ENCODE measurements around the gene MEF2D. TPM values are rescaled to one million over a fixed set of nuclear protein-coding genes. Genes with fewer than 3 reads are reported as not detected.

The MEF2D gene
- polyA plus RNA-seq, 1 experiment: 9.9 TPM

DNA sequence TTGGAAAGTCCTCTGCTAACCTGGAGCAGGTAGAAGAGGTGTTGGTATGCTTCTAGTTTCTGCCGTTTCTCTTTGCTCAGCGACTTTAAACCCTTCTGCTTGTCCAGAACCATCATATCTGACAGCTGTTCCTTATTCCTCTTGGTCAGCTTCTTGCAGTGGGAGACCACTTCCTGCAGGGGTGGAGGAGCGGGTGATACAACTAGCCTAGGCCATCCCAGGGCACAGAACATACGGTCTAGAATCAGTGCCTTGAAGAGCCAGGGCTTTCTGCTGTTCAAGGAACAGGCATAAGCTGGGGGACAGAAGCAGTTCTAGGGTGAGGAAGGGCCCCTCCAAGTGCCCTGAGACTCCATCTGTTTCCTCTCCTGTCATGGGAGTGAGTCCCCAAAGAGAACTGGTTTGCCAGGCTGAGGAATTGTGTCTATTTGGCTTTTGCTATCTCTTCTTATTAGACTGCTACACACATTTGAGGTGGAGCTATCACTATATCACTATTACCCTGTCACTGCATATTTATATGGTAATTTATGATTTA, 39.3 kb upstream of the MEF2D start:
- Histone ChIP-seq H3K4me3 (ENCODE audit: low read depth, low read length) (no peak overlapping the region), H3K27me3 (ENCODE audit: control insufficient read depth, insufficient read depth, low read length) (no peaks in the 10 kb centered on the region), H3K27ac (ENCODE audit: low read depth, low read length) (no peak overlapping the region), H3K9me3 (ENCODE audit: control insufficient read depth, insufficient read depth, low read length) (no peaks in the 10 kb centered on the region)
- CTCF ChIA-PET: interaction anchor here (0.8 to 1.4 kb wide), 2 partner anchors 82 to 154 kb away, joined by 3 to 4 read pairs; no protein-coding TSS in a partner anchor
- DNase-seq (ENCODE audit: low read depth, low spot score): no peak
- POLR2A ChIA-PET: interaction anchor here (0.6 kb wide), 1 partner anchor 13 kb away, joined by 3 read pairs; no protein-coding TSS in a partner anchor
- TF ChIP-seq, protein P1, sequence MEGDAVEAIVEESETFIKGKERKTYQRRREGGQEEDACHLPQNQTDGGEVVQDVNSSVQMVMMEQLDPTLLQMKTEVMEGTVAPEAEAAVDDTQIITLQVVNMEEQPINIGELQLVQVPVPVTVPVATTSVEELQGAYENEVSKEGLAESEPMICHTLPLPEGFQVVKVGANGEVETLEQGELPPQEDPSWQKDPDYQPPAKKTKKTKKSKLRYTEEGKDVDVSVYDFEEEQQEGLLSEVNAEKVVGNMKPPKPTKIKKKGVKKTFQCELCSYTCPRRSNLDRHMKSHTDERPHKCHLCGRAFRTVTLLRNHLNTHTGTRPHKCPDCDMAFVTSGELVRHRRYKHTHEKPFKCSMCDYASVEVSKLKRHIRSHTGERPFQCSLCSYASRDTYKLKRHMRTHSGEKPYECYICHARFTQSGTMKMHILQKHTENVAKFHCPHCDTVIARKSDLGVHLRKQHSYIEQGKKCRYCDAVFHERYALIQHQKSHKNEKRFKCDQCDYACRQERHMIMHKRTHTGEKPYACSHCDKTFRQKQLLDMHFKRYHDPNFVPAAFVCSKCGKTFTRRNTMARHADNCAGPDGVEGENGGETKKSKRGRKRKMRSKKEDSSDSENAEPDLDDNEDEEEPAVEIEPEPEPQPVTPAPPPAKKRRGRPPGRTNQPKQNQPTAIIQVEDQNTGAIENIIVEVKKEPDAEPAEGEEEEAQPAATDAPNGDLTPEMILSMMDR (IDR thresholded peaks at IDR 0.05; ENCODE audit: low read depth, low read length): no peak

DNA sequence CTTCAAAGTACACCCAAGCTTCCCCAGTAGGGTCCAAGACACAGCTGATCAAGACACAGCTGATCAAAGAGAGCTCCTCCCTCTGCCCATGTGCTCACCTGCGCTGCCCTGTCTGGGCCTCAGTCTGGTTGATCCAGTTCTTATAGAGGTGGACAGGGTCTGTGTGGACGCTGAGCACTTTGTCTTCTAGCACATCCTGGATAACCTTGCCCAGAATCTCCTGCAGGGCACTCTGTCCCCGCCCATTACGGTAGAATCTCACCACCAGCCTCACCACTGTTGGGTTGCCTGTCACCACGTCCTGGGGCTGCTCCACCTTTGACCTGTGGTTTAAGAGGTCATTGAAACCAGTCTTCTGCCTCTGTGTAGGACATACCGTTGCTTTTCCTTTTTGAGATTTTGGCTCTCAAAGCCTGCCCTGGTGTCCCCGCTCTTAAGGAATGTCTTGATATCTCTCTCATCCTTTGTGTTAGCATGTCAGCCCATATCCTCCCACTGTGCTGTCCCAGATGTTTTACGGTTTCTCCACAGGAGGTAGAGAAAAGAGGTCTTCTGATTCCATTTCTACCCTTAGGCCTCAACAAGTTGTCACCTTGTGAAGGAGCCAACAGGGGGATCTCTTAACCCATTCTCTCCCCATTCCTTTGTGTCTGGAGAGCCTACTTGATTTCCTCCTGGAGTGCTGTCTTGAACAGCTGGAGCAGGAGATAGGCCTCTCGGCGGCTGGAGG, 38.3 kb upstream of the MEF2D start:
- DNase-seq (ENCODE audit: low read depth, low spot score): no peak
- CTCF ChIA-PET: no interaction called here
- Histone ChIP-seq H3K4me3 (ENCODE audit: low read depth, low read length) (no peak overlapping the region), H3K9me3 (ENCODE audit: control insufficient read depth, insufficient read depth, low read length) (no peaks in the 10 kb centered on the region; the same call in 1 of the 2 replicates), H3K27ac (ENCODE audit: low read depth, low read length) (no peak overlapping the region), H3K27me3 (ENCODE audit: control insufficient read depth, insufficient read depth, low read length) (no peaks in the 10 kb centered on the region)
- TF ChIP-seq, protein P1 (IDR thresholded peaks at IDR 0.05; ENCODE audit: low read depth, low read length): no peak
- POLR2A ChIA-PET: no interaction called here

DNA sequence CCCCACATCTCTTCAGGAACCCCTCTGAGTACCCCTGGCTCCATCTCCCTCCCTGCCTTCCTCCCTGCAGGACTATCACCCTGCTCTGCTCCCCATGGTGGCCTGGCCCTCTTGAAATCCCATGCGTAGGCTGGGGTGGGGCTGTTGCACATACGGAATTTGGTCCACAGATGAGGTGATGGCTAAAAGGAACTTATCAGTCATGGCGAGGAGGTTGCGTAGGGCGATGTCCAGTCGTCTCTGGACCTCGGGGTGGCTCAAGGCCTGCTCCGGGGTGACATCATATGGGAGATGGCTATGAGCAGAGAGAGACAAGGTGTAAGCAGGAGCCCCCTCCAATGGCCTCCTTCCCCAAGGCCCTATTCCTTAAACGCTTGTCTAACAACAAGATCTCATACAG, 36.5 kb upstream of the MEF2D start:
- CTCF ChIA-PET: no interaction called here
- TF ChIP-seq, protein P1 (IDR thresholded peaks at IDR 0.05; ENCODE audit: low read depth, low read length): no peak
- POLR2A ChIA-PET: no interaction called here

DNA sequence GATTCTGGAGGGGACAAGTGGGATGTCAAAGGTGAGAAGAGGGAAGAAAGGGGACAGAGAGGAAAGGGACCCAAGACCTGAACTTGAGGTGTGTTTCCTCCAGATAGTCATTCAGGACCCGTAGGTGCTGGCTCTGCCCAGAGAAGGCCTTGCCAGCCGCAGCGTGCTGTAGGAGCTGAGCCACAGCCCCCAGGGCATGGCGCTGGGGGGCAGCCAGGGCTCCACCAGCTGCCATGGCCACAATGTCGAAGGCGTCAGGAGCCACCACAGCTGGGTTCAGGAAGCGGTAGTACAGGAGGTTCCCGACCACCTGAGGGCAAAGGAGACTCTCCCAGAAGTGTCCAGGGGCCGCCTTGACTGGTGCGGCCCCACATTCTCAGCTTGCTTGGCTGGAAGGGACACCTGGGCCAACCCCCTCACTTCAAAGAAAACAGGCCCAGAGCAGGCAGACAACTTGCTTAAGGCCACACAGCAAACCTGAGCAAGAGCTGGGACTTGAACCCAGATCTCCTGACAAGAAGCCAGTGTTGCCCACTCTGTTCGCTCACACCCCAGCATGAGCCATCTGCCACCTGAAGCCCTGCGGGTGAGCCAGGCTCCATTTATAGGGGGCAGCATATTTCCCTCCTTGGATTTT, 34.0 kb upstream of the MEF2D start:
- Histone ChIP-seq H3K4me3 (ENCODE audit: low read depth, low read length) (no peak overlapping the region), H3K9me3 (ENCODE audit: control insufficient read depth, insufficient read depth, low read length) (no peaks in the 10 kb centered on the region; the same call in 1 of the 2 replicates), H3K27ac (ENCODE audit: low read depth, low read length) (no peak overlapping the region), H3K27me3 (ENCODE audit: control insufficient read depth, insufficient read depth, low read length) (no peaks in the 10 kb centered on the region)
- ChIA-PET CTCF (no interaction called here), POLR2A (no interaction called here)
- DNase-seq (ENCODE audit: low read depth, low spot score): no peak
- TF ChIP-seq, protein P1 (IDR thresholded peaks at IDR 0.05; ENCODE audit: low read depth, low read length): no peak

More for the DNA sequence above, 36.5 kb upstream of the MEF2D start:
- H3K27me3 ChIP-seq (ENCODE audit: control insufficient read depth, insufficient read depth, low read length): no peaks in the 10 kb centered on the region
- DNase-seq (ENCODE audit: low read depth, low spot score): no peak
- H3K9me3 ChIP-seq (ENCODE audit: control insufficient read depth, insufficient read depth, low read length): no peaks in the 10 kb centered on the region; the same call in 1 of the 2 replicates
- H3K27ac ChIP-seq (ENCODE audit: low read depth, low read length): no peak overlapping the region
- no peak overlapping the region for H3K4me3 ChIP-seq (ENCODE audit: low read depth, low read length)
